ENCODE data around the gene TAF5L.

DNA sequence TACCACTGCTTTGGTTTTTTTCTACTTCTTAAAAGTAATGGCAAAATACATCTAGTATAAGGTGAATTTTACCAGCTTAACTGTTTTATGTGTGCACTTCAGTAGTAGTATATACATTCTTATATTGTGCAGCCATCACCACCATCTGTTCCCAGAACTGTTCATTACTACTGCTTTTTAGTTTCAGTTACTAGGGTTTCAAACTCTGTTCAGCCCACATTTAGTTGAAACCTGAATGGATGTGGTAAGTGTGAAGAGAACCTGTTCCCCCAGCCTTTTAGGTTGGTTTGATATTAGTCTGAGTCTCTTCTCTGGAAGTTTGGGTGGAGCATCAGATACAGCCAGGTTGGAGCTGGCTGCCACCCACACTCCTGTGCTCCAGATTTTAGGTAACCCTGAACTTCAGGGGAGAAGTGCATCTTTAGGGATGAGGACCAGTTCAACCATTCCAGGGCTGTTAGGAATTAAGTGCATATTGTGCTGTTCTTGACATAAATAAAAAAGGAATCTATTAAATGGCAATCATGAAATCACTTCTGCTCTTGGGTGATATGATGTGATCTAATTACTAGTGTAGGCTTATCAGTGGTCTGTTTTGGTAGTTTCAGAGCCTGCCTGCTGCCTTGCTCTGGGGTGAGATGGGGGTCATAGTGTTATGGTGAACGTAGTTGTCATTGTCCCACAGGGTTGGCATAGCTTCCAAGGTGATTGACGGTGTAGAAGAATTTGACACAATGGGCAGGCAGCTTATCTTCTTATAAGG lies 32.3 kb upstream of the TAF5L start:
- no peak for TF ChIP-seq TAF1 (CRISPR knock-in tag; IDR thresholded peaks at IDR 0.05)
- TF ChIP-seq EZH2 (conservative IDR thresholded peaks at IDR 0.05; ENCODE audit: low read depth, low read length), result no peak
- TF ChIP-seq, protein P1, sequence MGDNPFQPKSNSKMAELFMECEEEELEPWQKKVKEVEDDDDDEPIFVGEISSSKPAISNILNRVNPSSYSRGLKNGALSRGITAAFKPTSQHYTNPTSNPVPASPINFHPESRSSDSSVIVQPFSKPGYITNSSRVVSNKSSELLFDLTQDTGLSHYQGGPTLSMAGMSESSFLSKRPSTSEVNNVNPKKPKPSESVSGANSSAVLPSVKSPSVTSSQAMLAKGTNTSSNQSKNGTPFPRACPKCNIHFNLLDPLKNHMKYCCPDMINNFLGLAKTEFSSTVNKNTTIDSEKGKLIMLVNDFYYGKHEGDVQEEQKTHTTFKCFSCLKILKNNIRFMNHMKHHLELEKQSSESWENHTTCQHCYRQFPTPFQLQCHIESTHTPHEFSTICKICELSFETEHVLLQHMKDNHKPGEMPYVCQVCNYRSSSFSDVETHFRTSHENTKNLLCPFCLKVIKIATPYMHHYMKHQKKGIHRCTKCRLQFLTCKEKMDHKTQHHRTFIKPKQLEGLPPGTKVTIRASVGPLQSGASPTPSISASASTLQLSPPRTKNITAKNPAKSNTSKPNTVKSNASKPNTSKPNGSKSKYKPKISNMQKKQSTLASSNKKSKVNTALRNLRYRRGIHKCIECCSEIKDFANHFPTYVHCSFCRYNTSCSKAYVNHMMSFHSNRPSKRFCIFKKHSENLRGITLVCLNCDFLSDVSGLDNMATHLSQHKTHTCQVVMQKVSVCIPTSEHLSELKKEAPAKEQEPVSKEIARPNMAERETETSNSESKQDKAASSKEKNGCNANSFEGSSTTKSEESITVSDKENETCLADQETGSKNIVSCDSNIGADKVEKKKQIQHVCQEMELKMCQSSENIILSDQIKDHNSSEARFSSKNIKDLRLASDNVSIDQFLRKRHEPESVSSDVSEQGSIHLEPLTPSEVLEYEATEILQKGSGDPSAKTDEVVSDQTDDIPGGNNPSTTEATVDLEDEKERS (CRISPR knock-in tag; IDR thresholded peaks at IDR 0.05), result no peak
- no peak for TF ChIP-seq ZFP36L2 (CRISPR knock-in tag; IDR thresholded peaks at IDR 0.05)
- TF ChIP-seq, protein P2, sequence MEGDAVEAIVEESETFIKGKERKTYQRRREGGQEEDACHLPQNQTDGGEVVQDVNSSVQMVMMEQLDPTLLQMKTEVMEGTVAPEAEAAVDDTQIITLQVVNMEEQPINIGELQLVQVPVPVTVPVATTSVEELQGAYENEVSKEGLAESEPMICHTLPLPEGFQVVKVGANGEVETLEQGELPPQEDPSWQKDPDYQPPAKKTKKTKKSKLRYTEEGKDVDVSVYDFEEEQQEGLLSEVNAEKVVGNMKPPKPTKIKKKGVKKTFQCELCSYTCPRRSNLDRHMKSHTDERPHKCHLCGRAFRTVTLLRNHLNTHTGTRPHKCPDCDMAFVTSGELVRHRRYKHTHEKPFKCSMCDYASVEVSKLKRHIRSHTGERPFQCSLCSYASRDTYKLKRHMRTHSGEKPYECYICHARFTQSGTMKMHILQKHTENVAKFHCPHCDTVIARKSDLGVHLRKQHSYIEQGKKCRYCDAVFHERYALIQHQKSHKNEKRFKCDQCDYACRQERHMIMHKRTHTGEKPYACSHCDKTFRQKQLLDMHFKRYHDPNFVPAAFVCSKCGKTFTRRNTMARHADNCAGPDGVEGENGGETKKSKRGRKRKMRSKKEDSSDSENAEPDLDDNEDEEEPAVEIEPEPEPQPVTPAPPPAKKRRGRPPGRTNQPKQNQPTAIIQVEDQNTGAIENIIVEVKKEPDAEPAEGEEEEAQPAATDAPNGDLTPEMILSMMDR (CRISPR knock-in tag; IDR thresholded peaks at IDR 0.05), result no peak
